GM19397 (cell line): Measurements from ENCODE around the gene COL8A2.

Experiments
- ATAC-seq: cut with Tn5 transposase; IDR thresholded peaks from one replicate; pipeline ENCODE4 v1.9.1; 2021; ENCODE audit warnings: mild to moderate bottlenecking, moderate library complexity; ENCODE audit not compliant: unreplicated experiment

Gene COL8A2

DNA sequence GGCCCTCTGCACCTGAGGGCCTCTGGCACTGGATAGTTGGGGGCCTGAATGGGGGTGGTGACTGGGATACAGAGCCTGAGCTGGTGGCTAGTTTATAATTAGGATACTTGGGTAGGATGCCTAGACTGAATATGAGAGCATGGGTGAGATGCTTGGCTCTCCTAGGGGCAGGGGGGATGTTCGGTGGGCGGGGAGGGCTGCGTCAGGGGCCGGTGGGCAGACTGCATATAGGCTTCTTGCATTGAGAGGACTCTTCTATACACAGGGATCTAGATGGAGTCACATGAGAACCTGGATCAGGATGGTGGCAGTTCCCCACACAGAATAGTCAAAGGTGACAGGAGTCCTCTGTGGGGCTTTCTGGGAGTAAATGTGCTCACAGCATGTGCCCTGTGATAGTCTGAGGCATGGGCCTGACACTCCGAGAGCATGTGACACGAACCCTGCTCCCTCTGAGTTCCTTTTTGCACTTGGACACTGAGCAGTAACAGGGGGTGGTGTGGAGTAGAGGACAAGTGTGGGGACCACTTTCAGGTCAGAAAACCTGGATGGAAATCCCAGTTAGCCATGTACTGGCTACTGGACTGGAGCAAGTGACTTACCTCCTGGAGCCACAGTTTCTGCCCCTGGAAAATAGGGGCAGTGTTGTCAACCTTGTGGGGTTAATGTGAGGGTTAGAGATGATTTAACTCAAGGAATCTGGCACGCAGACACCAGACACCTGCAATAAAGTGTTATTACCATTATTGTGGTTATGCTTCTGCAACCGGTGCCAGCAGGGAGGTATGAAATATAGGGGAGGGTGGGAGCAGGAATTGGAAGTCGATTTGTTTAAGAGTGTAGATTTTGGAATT, 33.2 kb upstream of the COL8A2 start:
- no peak for ATAC-seq

DNA sequence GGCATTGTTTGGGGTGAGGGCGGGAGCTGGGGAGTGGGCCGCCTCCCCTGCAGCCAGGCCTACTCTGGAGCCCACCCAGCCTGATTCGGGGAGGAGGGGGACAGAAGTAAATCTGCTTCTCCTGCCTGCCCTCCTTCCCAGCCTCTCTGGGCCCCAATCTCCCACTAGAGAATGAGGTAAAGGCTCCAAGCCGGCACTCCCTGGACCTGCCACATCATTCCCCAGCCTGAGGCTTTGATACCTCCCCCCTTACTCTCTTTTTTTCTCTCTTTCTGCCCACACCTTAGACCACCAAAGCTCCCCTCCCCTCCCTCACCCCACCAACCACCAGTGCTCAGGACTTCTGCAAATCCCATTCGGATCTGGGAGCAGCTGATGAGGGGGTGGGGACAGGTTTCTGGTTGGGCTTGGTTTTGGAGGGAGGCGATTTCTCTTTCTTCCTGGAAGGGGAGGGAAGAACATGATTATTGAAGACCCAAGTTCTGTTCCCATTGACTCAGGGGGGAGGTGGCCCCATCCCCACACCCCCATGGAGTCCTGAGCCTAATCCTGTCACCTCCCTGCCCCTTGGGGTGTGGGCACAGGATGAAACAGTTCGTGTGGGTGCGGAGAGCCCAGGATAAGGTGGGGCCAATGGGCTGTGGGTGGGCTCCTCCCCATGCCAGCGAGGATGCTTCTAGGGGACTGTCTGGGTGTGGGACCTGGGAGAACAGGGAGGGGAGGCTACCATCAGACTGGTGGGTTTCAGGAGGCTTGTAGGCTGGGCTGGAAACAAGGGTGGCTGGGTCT, 32.3 kb upstream of the COL8A2 start:
- ATAC-seq = no peak

DNA sequence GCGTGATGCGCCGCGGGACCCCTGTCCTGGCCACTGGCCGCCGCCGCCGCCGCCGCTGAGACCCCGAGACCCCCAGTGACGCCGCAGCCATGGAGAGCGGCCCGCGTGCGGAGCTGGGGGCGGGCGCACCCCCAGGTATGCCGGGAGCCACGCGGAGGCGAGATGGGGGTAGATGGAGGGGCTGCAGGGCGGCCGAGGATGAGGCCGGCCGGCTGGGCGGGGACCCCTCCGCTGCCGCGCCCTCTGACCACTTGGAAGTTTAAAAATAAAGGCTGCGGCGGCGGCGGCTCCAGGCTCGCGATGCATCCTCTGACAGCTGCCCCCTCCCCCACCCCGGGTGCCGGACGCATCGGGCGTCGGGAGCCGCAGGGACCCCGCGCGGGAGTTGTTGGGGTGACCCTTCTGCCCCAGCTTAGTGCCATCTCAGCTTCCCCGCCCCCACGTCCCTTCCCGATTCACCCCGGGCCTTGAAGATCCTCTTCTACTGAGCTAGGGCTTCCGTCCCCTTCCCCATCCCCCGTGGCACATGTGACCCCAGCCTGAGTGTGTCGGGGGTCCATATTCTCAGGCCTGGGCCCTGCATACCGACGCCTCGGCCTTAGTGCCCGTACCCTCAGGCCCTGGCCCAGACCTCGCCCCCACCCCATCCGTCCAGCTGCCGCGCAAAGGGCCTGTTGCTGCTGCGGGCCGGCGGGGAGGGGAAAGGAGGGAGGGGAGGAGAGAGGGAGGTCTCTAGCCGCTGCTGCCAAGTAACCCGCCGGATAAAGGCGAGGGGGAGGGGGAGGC, 31.5 kb upstream of the COL8A2 start:
- ATAC-seq = peak; percentile 16

DNA sequence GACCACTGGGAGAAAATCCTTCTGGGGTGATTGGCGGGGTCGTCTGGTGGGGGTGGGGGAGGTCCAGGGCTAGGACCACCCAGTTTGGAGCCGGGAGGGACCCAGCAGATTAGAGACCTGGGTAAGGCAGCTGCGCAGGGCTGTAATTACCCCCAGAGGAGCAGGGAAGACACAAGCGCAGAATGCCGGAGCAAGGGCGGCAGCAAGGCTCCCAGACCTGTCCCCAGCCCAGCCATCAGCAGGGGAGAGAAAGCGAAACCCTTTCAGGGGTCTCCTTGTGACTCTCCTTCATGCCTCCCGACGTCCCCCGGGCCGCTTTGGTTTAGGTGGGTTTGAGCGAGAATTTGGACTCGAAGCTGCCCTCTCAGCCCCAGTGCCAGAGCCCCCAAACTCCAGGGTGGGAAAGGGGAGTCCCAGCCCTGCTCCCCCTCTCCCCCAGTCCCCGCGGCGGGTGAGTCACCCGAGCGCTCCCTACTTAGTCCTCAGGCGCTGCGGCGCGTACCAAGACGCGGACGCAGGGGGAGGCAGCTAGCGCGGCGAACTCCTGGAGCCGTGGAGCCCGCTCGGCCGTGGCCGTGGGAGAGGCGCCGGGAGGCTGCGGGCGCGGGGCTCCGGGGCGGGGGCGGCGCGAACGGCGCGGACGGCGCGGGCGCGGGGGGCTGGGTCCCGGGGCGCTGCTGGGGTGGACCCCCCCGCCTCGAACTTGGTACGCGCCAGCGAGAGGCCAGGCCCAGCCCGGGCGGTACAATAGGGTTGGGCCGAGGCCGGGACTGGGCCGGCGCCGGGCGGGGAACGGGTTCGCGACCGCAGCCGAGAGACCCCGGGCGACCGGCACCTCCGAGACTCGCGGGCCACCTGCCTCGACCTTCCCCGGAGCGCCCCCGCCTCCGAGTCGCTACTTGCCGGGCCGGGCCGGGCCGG, 30.6 kb upstream of the COL8A2 start, which contains the start of gene MAP7D1:
Gene MAP7D1, plus strand, starts transcription at position 753 of the 921 bp plus-strand sequence. CDS start 258 bp downstream, outside the sequence.
- ATAC-seq = peak; percentile 57

DNA sequence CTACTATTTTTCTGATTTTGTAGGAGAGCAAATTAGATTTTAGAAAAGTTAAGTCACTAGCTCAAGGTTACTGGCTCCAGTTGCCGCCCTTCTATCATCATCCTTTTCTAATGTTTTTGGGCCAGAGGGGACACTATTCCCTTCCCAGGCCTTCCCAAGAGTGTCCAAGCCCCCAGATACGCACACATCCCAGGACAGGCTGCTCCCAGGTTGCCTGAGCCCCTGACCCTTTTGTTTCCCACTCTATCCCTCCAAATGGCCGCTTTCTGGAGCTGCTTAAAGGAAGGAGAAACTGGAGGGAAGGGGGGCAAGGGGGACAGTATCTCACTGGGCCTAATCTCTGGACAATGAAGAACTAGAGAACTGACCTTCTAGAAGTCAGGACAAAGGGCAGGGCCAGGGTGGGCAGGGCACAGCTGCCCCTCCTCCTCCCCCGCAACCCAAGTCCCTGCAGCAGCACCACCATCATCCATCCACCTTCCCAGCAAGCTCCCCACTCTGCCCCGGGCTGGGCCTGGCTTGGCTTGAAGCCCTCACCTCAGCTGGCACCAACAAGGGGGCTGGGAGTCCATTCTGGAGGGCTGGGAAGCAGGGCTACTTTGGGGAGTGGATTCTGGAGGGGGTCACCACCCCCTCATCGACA, 29.9 kb upstream of the COL8A2 start:
- no peak for ATAC-seq

DNA sequence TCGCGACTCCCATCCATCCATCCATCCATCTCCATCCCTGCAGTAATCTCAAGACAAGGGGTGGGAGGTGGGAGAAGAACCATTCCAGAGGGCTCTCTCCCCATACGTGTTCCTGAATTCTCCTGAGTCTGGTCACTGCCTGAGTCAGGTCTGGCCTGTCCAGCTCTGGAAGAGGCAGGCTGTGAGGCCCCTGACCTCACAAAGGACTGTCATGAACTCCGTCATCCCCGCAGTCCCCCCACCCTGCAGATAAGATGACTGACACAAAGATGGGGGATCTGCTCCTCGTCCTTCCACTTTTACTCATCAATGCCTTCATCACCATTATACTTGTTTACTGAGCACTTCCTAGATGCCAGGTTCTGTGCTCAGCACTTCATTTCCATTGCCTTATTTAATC, 29.3 kb upstream of the COL8A2 start:
- ATAC-seq = no peak

DNA sequence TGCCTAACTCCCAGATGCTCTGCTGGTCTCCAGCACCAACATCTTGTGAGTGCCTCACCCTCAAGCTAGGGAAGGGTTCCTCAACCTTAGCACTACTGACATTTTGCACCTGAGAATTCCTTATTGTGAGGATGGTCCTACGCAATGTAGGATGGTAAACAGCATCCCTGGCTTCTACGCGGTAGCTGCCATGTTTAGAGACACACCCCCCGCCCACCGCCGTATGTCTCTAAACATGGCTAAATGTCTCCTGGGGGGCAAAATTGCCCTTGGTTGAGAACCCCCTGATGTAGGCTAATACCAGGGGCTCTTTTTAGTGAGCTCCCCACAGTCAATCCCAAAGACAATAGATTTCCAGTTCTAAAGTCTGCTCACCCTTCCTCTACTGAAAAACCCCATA, 28.5 kb upstream of the COL8A2 start:
- ATAC-seq = no peak

DNA sequence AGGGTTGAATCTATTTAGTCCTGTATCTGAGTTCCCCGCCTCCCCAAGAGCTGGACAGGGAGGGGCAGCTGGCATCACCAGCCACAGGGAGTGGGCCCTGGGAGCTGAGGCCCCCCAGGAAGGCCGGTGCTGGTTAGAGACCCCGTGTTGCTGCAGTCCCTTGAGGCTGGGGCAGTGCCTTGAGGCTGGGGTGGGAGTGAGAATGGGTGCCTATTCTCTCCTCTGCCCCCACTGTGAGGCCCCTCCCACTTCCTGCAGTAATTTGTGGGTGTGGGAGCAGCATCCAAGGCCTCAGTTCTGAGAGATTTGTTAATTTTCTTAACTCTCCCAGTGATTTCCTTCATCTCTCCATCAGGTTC, 26.8 kb upstream of the COL8A2 start:
- ATAC-seq = no peak

DNA sequence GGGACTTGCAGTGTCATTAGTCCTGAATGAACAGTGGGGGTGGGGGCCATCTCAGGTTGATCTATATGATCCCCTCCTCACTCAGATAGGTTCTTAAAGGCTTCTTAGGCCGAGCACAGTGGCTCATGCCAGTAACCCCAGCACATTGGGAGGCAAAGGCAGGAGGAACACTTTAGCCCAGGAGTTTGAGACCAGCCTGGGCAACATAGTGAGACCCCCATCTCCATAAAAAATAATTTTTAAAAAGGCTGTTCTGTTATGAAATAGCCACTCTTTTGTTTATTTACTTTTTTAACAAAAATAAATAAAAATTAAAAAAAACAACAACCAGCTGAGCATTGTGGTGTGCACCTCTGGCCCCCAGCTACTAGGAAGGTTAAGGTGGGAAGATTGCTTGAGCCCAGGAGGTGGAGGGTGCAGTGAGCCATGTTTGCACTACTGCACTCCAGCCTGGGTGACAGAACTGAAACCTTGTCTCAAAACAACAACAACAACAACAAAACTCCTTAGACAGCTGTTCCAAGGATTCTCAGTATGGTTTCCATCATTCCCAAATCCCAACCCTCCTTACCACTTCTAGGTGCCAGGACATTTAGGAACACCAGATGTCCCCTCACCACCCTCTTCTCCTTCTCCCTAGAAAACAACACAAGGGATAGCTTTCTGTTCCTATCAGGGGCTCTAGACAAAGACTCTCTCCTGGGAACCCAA, 26.3 kb upstream of the COL8A2 start:
- no peak for ATAC-seq

DNA sequence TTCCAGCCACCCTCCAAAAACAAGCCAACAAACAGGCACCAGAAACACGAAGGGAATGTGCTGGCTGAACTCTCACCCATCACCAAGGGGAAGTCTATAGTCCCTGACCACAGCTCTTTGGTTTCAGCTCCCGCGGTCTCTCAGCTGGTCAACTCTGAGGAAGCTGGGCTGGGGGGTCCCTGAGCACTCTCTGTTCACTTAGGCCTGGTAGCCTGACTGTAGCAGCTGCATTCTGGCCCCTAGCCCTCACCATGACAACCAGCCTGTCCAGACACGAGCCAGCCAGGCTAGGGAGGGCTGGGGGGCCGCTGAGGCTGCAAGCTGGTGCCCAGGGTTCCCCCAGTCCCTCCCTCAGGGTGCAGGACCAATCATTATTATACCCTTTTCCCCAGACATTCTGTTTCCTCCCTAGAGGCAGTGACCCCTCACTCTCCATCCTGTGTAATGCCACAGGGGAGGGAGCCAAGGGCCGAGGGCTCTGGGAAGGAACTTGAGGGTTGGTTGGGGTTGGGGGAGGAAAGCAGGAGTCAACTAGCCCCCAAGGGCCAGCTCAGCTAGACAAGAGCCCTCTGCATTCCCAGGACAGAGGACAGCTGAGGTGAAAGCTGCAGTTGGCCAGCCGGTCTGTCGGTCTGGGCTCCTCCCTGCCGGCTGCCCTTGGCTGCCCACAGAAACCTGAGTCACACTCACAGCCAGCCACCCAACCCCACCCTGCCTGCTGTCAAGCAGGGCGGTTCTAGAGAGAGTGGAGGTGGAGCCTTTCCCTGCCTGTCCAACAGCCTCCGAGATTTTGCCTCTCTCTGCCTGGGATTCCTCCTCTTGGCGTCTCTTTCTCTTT, 25.5 kb upstream of the COL8A2 start:
- peak; percentile 38 for ATAC-seq

DNA sequence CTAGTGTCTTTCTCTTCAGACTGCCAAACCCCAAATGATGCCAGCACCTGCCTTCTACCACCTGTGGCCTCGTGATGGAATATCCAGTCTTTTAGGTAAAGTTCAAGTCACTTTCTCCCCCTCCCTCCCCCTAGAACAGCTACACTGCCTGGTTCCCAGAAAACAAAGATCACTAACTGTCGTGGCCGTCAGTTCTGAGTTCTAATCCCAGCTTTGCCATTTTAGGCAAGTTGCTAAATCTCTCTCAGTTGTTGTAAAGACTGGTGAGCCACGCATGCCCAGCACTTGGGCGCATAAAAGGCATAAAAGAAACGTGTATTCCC, 24.9 kb upstream of the COL8A2 start:
- ATAC-seq = no peak

DNA sequence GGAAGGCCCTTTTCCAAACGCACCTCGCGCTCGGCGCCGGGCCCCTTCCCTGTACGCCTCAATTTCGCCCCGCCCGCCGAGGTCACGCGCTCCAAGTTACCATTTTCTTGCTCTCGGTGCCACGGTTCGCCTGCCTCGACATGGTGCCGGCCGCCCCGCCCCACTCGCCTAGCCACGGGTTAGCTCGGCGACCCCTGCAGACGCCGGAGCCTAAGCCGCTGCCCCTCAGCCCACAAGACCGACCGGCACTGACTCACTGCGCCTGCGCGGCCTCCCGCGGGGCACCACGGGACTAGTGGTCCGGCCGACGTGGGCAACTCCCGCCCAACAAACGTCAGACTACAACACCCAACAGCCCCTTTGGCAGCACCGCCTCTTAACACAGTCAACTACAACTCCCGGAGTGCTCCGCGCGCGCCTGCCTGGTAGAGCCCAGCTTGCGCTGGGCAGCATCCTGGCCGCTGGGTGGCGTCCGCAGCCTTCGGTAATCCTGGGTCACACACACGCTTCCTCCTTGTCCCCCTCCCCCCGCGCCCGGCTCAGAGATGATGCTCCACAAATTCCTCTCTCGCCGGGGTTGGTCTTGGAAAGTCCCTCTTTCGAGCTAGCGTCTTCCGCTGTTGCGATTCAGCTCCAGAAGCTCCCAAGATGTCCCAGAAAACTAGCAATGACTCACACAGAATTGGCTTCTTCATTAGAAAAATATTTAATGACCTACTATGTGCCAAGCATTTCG, 24.4 kb upstream of the COL8A2 start, which contains the start of gene TRAPPC3:
Gene TRAPPC3, minus strand, starts transcription at position 250 of the 736 bp plus-strand sequence. Its CDS starts 108 bp downstream, at position 142.
- peak; percentile 88 for ATAC-seq

DNA sequence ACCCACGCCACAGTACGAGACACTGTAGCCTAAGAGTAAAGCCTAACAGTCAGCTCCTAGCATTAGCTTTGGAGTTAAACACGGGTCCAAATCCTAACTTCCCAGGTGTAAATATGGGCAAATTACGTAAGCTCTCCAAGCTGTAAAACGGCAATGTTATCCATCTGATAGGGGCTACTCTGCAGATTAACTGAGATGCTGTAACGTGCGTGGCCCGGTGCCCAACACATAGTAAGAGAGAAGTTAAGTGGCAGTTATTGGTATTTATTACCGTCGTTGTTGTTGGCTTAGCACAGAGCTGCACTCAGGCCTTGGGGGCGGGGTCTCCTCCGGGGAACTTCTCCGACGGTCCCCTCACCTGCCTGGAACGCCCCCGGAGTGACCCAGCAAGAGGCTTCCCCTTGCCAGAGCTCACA, 23.8 kb upstream of the COL8A2 start:
- no peak for ATAC-seq

DNA sequence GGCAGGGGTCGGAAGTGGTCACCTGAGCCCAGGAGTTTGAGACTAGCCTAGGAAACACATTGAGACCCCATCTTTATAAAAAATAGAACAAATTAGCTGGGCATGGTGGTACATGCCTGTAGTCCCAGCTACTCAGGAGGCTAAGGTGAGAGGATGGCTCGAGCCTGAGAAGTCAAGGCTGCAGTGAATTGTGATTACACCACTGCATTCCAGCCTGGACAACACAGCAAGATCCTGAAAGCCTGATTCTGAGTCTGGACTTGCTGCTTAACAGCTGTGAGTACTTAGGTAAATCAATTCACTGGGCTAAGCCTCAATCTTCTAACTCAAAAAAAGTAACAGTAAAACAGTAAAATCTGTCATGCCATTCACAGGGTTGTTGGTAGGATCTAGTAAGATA, 19.4 kb upstream of the COL8A2 start:
- ATAC-seq = no peak

DNA sequence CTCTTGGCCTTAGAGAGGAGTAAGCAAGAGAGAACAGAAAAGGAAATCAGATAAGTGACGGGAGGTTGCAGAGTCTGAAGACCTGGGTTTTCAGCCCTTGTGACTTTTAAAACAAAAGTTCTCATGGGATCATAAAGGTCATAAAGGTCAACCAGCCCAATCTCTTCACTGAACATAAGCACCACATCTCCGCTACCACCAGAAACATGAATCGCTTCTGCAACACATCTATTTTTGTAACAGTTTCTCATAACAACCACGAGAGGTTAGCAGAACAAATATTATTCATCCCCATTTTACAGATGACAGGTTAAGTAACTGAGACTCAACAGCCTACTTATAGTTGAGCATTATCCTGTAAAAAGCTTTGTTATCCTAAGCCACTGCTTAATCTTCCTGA, 18.4 kb upstream of the COL8A2 start:
- no peak for ATAC-seq

DNA sequence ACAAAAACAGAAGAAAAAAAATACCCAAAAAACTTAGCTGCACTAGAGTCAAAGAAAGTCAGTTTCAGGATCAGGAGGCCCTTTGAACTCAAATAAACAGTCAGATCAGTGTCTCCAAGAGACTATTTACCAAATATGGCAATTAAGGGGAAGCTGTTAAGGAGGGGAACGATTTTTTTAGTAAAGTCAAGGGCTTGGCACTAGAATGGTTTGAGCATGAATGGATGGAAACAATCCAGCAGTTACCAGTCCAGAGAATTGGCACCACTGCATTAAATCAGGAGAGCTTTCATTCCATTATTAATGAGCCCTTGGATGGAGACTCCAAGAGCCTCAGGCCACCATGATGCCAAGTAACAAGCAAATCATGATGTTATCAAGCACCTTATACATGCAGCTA, 17.1 kb upstream of the COL8A2 start:
- ATAC-seq = no peak

DNA sequence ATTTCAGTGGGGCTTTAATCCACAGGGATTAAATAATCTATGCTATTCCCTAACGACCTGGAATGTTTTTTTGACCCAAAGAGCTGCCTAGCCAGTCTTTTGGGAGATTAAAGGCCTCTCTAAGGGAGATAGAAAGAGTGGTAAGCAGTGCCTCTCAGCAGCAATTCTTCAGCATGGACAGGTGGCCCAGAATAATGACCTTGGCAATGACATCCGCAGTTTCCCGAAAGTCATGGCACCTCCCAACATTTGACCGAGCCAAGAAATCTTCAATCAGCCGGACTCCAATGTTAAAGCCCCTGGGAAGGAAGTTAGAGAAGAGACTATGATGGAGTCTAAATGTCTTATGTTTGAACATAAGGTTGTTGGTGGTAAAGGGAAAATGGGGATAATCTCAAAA, 14.5 kb upstream of the COL8A2 start:
- no peak for ATAC-seq

DNA sequence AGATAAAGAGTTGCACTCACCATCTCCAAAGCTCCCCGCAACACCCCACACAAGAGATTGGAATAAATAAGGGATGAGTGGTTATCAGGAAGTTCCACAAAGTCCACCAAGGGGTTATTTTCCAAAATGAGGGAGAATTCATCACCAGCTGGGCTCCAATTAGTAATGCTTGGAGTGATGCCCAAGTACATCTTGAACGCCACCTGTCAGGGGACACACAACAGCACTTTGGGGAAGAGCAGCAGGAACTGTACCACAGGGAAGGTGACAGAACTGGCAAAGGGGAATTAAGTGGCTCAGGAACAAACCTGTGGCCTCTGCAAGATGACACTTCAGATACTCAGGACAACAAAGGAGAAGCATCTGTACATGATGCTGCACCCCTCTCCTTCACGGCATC, 12.8 kb upstream of the COL8A2 start:
- no peak for ATAC-seq
